K562 (cell line): ENCODE data around the gene HELZ2. TPM values are rescaled to one million over a fixed set of nuclear protein-coding genes. Genes with fewer than 3 reads are reported as not detected.

Experiments
- CBX2 ChIP-seq: fragments of 200-600 bp; sonication (generic); IDR thresholded peaks from one replicate; pipeline ENCODE4 v1.6.1; 2012; ENCODE audit warnings: mild to moderate bottlenecking, low read length, inconsistent platforms; ENCODE audit not compliant: insufficient read depth, poor library complexity, severe bottlenecking
- DIDO1 ChIP-seq: fragments of 450-650 bp; IDR thresholded peaks from 2 replicates; pipeline ENCODE4 v1.6.1; 2016; ENCODE audit warnings: low read depth, missing biosample characterization, missing genetic modification characterization
- FOXK2 ChIP-seq, 2 experiments: fragments of 450-650 bp; IDR thresholded peaks in 1 of 2; conservative IDR thresholded peaks in 1 of 2; 2 replicates each; pipeline ENCODE4 v1.6.1; 2016; ENCODE audit warnings: low read depth in 2 of 2, mild to moderate bottlenecking in 1 of 2
- KLF13 ChIP-seq: fragments of 450-650 bp; IDR thresholded peaks from 2 replicates; pipeline ENCODE4 v1.6.1; 2016; ENCODE audit warnings: missing genetic modification characterization, low read depth, mild to moderate bottlenecking, missing compliant biosample characterization, moderate library complexity, borderline replicate concordance
- MAFF ChIP-seq: IDR thresholded peaks from 2 replicates; pipeline ENCODE4 v1.6.1; 2012; ENCODE audit warnings: low read length, improper control_type of control experiment
- NR1H2 ChIP-seq: sonication (generic); formaldehyde crosslinking; IDR thresholded peaks from 2 replicates; pipeline ENCODE4 v1.4.0; 2020; ENCODE audit warnings: mild to moderate bottlenecking, missing genetic modification reagents
- RFX7 ChIP-seq: fragments of 250-450 bp; sonication (Bioruptor Pico); IDR thresholded peaks from 2 replicates; pipeline ENCODE4 v1.5.1; 2021; ENCODE audit warnings: mild to moderate bottlenecking
- RNF2 ChIP-seq: sonication (generic); IDR thresholded peaks from 2 replicates; pipeline ENCODE4 v1.6.1; 2016
- SIRT6 ChIP-seq: IDR thresholded peaks from one replicate; pipeline ENCODE4 v1.6.1; 2012; ENCODE audit warnings: low read depth, mild to moderate bottlenecking, control low read depth, inconsistent platforms, low read length, moderate library complexity
- SMAD2 ChIP-seq: fragments of 150-350 bp; IDR thresholded peaks from 2 replicates; pipeline ENCODE4 v1.6.1; 2014; ENCODE audit warnings: low read depth, mild to moderate bottlenecking, low read length
- ZNF143 ChIP-seq: sonication (generic); formaldehyde crosslinking; IDR thresholded peaks from 2 replicates; pipeline ENCODE4 v1.9.0; 2022; ENCODE audit warnings: mild to moderate bottlenecking, missing genetic modification reagents
- ZNF253 ChIP-seq: fragments of 250-450 bp; sonication (Bioruptor Pico); conservative IDR thresholded peaks from 2 replicates; pipeline ENCODE4 v1.6.1; 2021; ENCODE audit warnings: mild to moderate bottlenecking
- ZNF347 ChIP-seq: fragments of 450-650 bp; formaldehyde crosslinking; IDR thresholded peaks from 2 replicates; pipeline ENCODE4 v1.4.0; 2020; ENCODE audit warnings: low read depth, mild to moderate bottlenecking, moderate library complexity
- ZNF76 ChIP-seq: fragments of 250-450 bp; sonication (Bioruptor Pico); IDR thresholded peaks from 2 replicates; pipeline ENCODE4 v1.4.0; 2020; ENCODE audit warnings: mild to moderate bottlenecking, moderate library complexity, borderline replicate concordance
- polyA plus RNA-seq, 8 experiments: library from polyadenylated mRNA; depleted of rRNA in 4 of 8; stranded (reverse) in 5 of 8; unstranded in 3 of 8; fragments of >200 nt; fragmentation: Nextera tagmentation in 2 of 8; fragmentation: Illumina TruSeq in 1 of 8; extraction: Ambion mirVana in 2 of 8; extraction: Trizol in 1 of 8; gene quantifications; 2 replicates each; pipeline versions ENCODE4 v1.2.1 to v1.2.3, GENCODE V29; 2011 to 2014; ENCODE audit warnings: inconsistent platforms in 1 of 8, missing spikeins in 1 of 8
- total RNA-seq, 7 experiments: library from RNA; depleted of rRNA in 6 of 7; stranded (reverse); fragments of >200 nt in 6 of 7; fragmentation: Illumina TruSeq in 2 of 7; extraction: Trizol in 2 of 7; gene quantifications; 2 replicates each; pipeline versions ENCODE4 v1.2.1 to v1.2.3, GENCODE V29; 2011 to 2021; ENCODE audit warnings: low replicate concordance in 1 of 7

The HELZ2 gene
- total and polyA plus RNA-seq, 9 of the 15 experiments (the other 6 are each of a cell fraction or from before 2014, with no cell fraction given), result 0.03 to 7.8 (median 2.9) TPM; not detected in 1

GRCh38 chr20:63595416-63596127, 21.5 kb upstream of the HELZ2 start (continued):
- no peak for TF ChIP-seq NR1H2
- TF ChIP-seq SMAD2, result no peak
- no peak for TF ChIP-seq CBX2
- TF ChIP-seq FOXK2 (conservative IDR thresholded peaks at IDR 0.05 in 1 of 2, IDR thresholded peaks at IDR 0.05 in 1 of 2; ENCODE audit: low read depth in 2 of 2), result no peak
- TF ChIP-seq ZNF76 (CRISPR knock-in tag), result no peak
- no peak for TF ChIP-seq DIDO1
- no peak for TF ChIP-seq SIRT6
- TF ChIP-seq ZNF143 (CRISPR knock-in tag), result no peak
- no peak for TF ChIP-seq RNF2
- no peak for TF ChIP-seq RFX7 (CRISPR knock-in tag)
- TF ChIP-seq ZNF347 (CRISPR knock-in tag), result no peak
- no peak for TF ChIP-seq MAFF
- TF ChIP-seq ZNF253 (CRISPR knock-in tag), result no peak
- TF ChIP-seq KLF13 (tag), result no peak
